Ovary (tissue), 9 donors: ENCODE measurements around the gene SPATA13. TPM values are rescaled to one million over a fixed set of nuclear protein-coding genes. Genes with fewer than 3 reads are reported as not detected.

Experiments
- DNase-seq, 5 donors: peaks; one replicate each; pipeline ENCODE4 v3.0.0-alpha.2; 2019 to 2020
- H3K27ac ChIP-seq, 2 donors: fragments of 200-600 bp; one replicate each; pipeline versions ENCODE4 v1.5.1 to v1.8.0; 2019 to 2022
- H3K27me3 ChIP-seq: fragments of 200-600 bp; one replicate; pipeline ENCODE4 v1.8.0; 2022
- H3K36me3 ChIP-seq: fragments of 200-600 bp; sonication (generic); one replicate; pipeline ENCODE4 v1.5.1; 2019
- H3K4me1 ChIP-seq: one replicate; pipeline ENCODE4 v1.8.1; 2013; ENCODE audit warnings: mild to moderate bottlenecking, moderate library complexity; ENCODE audit not compliant: insufficient read depth
- H3K4me3 ChIP-seq: fragments of 200-600 bp; sonication (generic); one replicate; pipeline ENCODE4 v1.5.1; 2017
- H3K9me3 ChIP-seq, 2 donors: fragments of 200-600 bp in 1 of 2; sonication (generic) in 1 of 2; one replicate each; pipeline versions ENCODE4 v1.5.1 to v1.8.1; 2013 to 2019; ENCODE audit warnings: mild to moderate bottlenecking in 1 of 2, moderate library complexity in 1 of 2
- CTCF ChIP-seq, 3 donors: fragments of 450-650 bp in 2 of 3; fragments of 200-600 bp in 1 of 3; IDR thresholded peaks; one replicate each; pipeline versions ENCODE4 v1.5.1 to v1.8.0; 2016 to 2022; ENCODE audit warnings: antibody characterized with exemption in 3 of 3, mild to moderate bottlenecking in 1 of 3
- EP300 ChIP-seq: sonication (generic); formaldehyde crosslinking; IDR thresholded peaks from one replicate; pipeline ENCODE4 v1.6.1; 2017; ENCODE audit warnings: antibody characterized with exemption
- POLR2A ChIP-seq: fragments of 450-650 bp; IDR thresholded peaks from one replicate; pipeline ENCODE4 v1.6.1; 2017; ENCODE audit warnings: antibody characterized with exemption, mild to moderate bottlenecking, moderate library complexity
- WGBS, 3 donors: extraction: QIAGEN DNeasy Blood & Tissue Kit in 1 of 3; methylation state at CpG; one replicate each; pipeline versions ENCODE4 v1.1.5 to v1.1.7; 2013 to 2017; 5-methylcytosine and 5-hydroxymethylcytosine counted together
- intact Hi-C, 4 donors: fragments of 100-400 bp; cut with DNase I; formaldehyde crosslinking; loops; one replicate each; pipeline versions ENCODE4 v1.11.0 to v1.15.1; 2022 to 2023
- polyA plus RNA-seq, 2 donors: library from polyadenylated mRNA; stranded (reverse); fragments of 200-250 nt in 1 of 2; fragments of 350-450 nt in 1 of 2; fragmentation: Illumina TruSeq in 1 of 2; extraction: RNeasy Lipid Tissue Mini Kit (QIAGEN cat#74804) in 1 of 2; gene quantifications; one replicate each; pipeline ENCODE4 v1.2.3, GENCODE V29; 2013 to 2014
- total RNA-seq, 7 donors: library from RNA; depleted of rRNA in 2 of 7; stranded (reverse); fragments of >200 nt in 2 of 7; fragmentation: NEBNext Ultra II Directional in 3 of 7; extraction: Animal tissue kit (Norgen Biotek cat#: 25700) in 3 of 7; gene quantifications; one replicate each; pipeline versions ENCODE4 v1.1.0 to v1.2.4, GENCODE V29; 2016 to 2023
- donor health status: DM: no; HTN: no; CAD: no; lungs with moderate emphysema.
- donor health status: DM: no; HTN: no; CAD: no.
- donor health status: Bipolar disorder and iron deficiency.
- donor health status: DM: yes; HTN: yes; CAD: no.
- donor health status: DM: no; HTN: no; CAD: no.
- donor health status: DM: yes; HTN: yes; CAD: no.

Gene SPATA13
- total and polyA plus RNA-seq, 9 donors: 11.1 to 60.3 (median 30.0) TPM

DNA sequence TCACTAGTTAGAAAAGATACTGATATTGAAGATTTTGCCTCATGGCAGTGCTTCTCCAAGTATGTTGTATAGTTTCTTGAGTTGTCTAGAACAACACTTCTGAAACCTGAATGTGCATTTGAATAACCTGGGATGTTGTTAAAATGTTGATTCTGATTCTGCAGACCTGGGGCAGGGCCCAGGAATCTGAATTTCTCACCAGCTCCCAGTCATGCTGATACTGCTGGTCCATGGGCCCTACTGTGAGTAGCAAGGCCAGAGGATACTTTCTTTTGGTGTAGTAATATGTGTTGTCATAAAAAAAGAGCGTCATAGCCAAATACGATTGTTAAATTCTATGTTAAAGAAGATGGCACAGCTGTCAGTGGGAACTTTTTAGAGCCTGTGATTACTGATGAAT, 107.3 kb downstream of the SPATA13 start:
- peaks cover 14% of the 10 kb centered on the region for H3K4me1 ChIP-seq
- TF ChIP-seq POLR2A (no peak), EP300 (no peak), CTCF (IDR thresholded peaks at IDR 0.05) (no peak)
- intact Hi-C loops: no loop called here
- H3K36me3 ChIP-seq: no peaks in the 10 kb centered on the region
- H3K27ac ChIP-seq: peak overlapping the region; percentile 60 to 76
- no peak overlapping the region for H3K4me3 ChIP-seq
- H3K27me3 ChIP-seq: no peaks in the 10 kb centered on the region
- WGBS, 3 donors: 68 to 78% (median 75%) methylated on average over 2 of the region's 2 CpGs
- no peaks in the 10 kb centered on the region for H3K9me3 ChIP-seq
- peak in 1 of 5 donors; percentile 16 for DNase-seq

GRCh38 chr13:24269821-24270220, 109.3 kb downstream of the SPATA13 start:
- no peak overlapping the region for H3K4me3 ChIP-seq
- intact Hi-C loops: no loop called here
- no peak for TF ChIP-seq POLR2A
- no peak for TF ChIP-seq EP300
- no peak for TF ChIP-seq CTCF (IDR thresholded peaks at IDR 0.05)
- 93 to 96% (median 95%) methylated on average over 4 of the region's 4 CpGs for WGBS, 3 donors
- H3K27ac ChIP-seq: no peak overlapping the region
- peaks cover 23% of the 10 kb centered on the region for H3K4me1 ChIP-seq
- no peaks in the 10 kb centered on the region for H3K27me3 ChIP-seq
- no peaks in the 10 kb centered on the region for H3K36me3 ChIP-seq
- H3K9me3 ChIP-seq: no peaks in the 10 kb centered on the region
- peak in 1 of 5 donors; percentile 13 for DNase-seq

GRCh38 chr13:24270639-24271141, 110.2 kb downstream of the SPATA13 start:
- Histone ChIP-seq H3K4me1 (peaks cover 28% of the 10 kb centered on the region), H3K27me3 (no peaks in the 10 kb centered on the region), H3K4me3 (no peak overlapping the region), H3K27ac (peak overlapping the region; percentile 87 to 93), H3K9me3 (no peaks in the 10 kb centered on the region), H3K36me3 (no peaks in the 10 kb centered on the region)
- intact Hi-C loops: no loop called here
- TF ChIP-seq CTCF (IDR thresholded peaks at IDR 0.05) (peak in 2 of 3 donors; percentile 87 to 89), POLR2A (peak; percentile 20), EP300 (no peak)
- peak; percentile 55 to 68 (median 62) for DNase-seq
- 1 to 3% (median 2%) methylated on average over 10 of the region's 10 CpGs for whole genome bisulfite sequencing, 3 donors

- H3K9me3 ChIP-seq: no peaks in the 10 kb centered on the region
- H3K4me1 ChIP-seq: peaks cover 28% of the 10 kb centered on the region
- H3K27me3 ChIP-seq: no peaks in the 10 kb centered on the region
- H3K4me3 ChIP-seq: no peak overlapping the region
- intact Hi-C loops: no loop called here
- 9 to 29% (median 17%) methylated on average over 1 of the region's 1 CpG for WGBS, 3 donors
- no peak for TF ChIP-seq POLR2A
- no peak for TF ChIP-seq EP300
- TF ChIP-seq CTCF (IDR thresholded peaks at IDR 0.05): no peak
- H3K36me3 ChIP-seq: no peaks in the 10 kb centered on the region
- no peak for DNase-seq
- peak overlapping the region; percentile 87 to 93 for H3K27ac ChIP-seq
Measured at GRCh38 chr13:24271231-24271600, 110.7 kb downstream of the SPATA13 start.
